HepG2 (cell line): ENCODE measurements around the gene RHOT2. TPM values are rescaled to one million over a fixed set of nuclear protein-coding genes. Genes with fewer than 3 reads are reported as not detected.
A peak's percentile ranks its signal among the peaks of the same experiment; 100 is the strongest.

Experiments used
- CBX2 ChIP-seq, 2 experiments: fragments of 200-600 bp in 1 of 2; sonication (generic); formaldehyde crosslinking in 1 of 2; IDR thresholded peaks; 2 replicates each; pipeline versions ENCODE4 v1.7.0 to v1.8.1; 2018 to 2022; ENCODE audit warnings: low read depth in 2 of 2, low read length in 1 of 2, mild to moderate bottlenecking in 1 of 2, missing genetic modification reagents in 1 of 2
- DR1 ChIP-seq: sonication (generic); formaldehyde crosslinking; IDR thresholded peaks from 2 replicates; pipeline ENCODE4 v1.8.0; 2021; ENCODE audit warnings: mild to moderate bottlenecking, missing genetic modification reagents, inconsistent platforms
- JARID2 ChIP-seq: sonication (generic); formaldehyde crosslinking; IDR thresholded peaks from 2 replicates; pipeline ENCODE4 v1.8.1; 2023; ENCODE audit warnings: missing genetic modification reagents, inconsistent platforms; ENCODE audit not compliant: insufficient replicate concordance
- POGZ ChIP-seq: sonication (generic); formaldehyde crosslinking; IDR thresholded peaks from 2 replicates; pipeline ENCODE4 v1.4.0; 2020; ENCODE audit warnings: mild to moderate bottlenecking, missing genetic modification reagents
- SOX13 ChIP-seq, 3 experiments: fragments of 450-650 bp in 1 of 3; sonication (generic) in 1 of 3; formaldehyde crosslinking in 1 of 3; IDR thresholded peaks in 2 of 3; conservative IDR thresholded peaks in 1 of 3; 2 replicates each; pipeline versions ENCODE4 v1.5.0 to v1.6.1; 2016 to 2020; ENCODE audit warnings: antibody characterized with exemption in 1 of 3, mild to moderate bottlenecking in 1 of 3, missing compliant biosample characterization in 1 of 3, missing genetic modification reagents in 1 of 3, moderate library complexity in 1 of 3
- UBTF ChIP-seq: sonication (generic); formaldehyde crosslinking; IDR thresholded peaks from 2 replicates; pipeline ENCODE4 v1.4.0; 2020; ENCODE audit warnings: mild to moderate bottlenecking, missing genetic modification reagents
- ZNF652 ChIP-seq: IDR thresholded peaks from 2 replicates; pipeline ENCODE4 v1.6.1; 2016; ENCODE audit warnings: low read depth, borderline replicate concordance
- polyA plus RNA-seq, 8 experiments: library from polyadenylated mRNA; depleted of rRNA in 3 of 8; stranded (reverse) in 7 of 8; unstranded in 1 of 8; fragments of >200 nt; fragmentation: Illumina TruSeq in 4 of 8; extraction: Trizol in 4 of 8; gene quantifications; 2 replicates each; pipeline versions ENCODE4 v1.2.1 to v1.2.3, GENCODE V29; 2011 to 2016; ENCODE audit warnings: low read depth in 4 of 8, missing spikeins in 1 of 8, mixed read lengths in 1 of 8; ENCODE audit not compliant: insufficient read depth in 1 of 8
- total RNA-seq, 5 experiments: library from RNA; depleted of rRNA; stranded (reverse); fragments of >200 nt; fragmentation: Illumina TruSeq; extraction: Trizol; gene quantifications; 2 replicates each; pipeline ENCODE4 v1.2.3, GENCODE V29; 2016; ENCODE audit warnings: low read depth in 1 of 5
- TF ChIP-seq, protein P1 (sequence below): sonication (generic); formaldehyde crosslinking; IDR thresholded peaks from 2 replicates; pipeline ENCODE4 v1.4.0; 2020; ENCODE audit warnings: missing genetic modification reagents

Gene RHOT2
- total and polyA plus RNA-seq, 2 of the 13 experiments (the other 11 are each of a cell fraction or from before 2014, with no cell fraction given) = 63.6 to 76.9 TPM

- TF ChIP-seq UBTF (peak; percentile 73; the same call in 1 of the 2 replicates), SOX13 (IDR thresholded peaks at IDR 0.05) (no peak), SOX13 (CRISPR knock-in tag; conservative IDR thresholded peaks at IDR 0.05 in 1 of 2, IDR thresholded peaks at IDR 0.05 in 1 of 2) (peak in 1 of 2 experiments; percentile 24; a peak in 1 of 4 replicates), JARID2 (no peak), ZNF652 (CRISPR knock-in tag) (no peak), POGZ (CRISPR knock-in tag) (no peak), DR1 (CRISPR knock-in tag) (no peak), CBX2 (IDR thresholded peaks at IDR 0.05; ENCODE audit: low read depth, low read length) (no peak), CBX2 (CRISPR knock-in tag; IDR thresholded peaks at IDR 0.05; ENCODE audit: low read depth) (no peak)
- TF ChIP-seq, protein P1, sequence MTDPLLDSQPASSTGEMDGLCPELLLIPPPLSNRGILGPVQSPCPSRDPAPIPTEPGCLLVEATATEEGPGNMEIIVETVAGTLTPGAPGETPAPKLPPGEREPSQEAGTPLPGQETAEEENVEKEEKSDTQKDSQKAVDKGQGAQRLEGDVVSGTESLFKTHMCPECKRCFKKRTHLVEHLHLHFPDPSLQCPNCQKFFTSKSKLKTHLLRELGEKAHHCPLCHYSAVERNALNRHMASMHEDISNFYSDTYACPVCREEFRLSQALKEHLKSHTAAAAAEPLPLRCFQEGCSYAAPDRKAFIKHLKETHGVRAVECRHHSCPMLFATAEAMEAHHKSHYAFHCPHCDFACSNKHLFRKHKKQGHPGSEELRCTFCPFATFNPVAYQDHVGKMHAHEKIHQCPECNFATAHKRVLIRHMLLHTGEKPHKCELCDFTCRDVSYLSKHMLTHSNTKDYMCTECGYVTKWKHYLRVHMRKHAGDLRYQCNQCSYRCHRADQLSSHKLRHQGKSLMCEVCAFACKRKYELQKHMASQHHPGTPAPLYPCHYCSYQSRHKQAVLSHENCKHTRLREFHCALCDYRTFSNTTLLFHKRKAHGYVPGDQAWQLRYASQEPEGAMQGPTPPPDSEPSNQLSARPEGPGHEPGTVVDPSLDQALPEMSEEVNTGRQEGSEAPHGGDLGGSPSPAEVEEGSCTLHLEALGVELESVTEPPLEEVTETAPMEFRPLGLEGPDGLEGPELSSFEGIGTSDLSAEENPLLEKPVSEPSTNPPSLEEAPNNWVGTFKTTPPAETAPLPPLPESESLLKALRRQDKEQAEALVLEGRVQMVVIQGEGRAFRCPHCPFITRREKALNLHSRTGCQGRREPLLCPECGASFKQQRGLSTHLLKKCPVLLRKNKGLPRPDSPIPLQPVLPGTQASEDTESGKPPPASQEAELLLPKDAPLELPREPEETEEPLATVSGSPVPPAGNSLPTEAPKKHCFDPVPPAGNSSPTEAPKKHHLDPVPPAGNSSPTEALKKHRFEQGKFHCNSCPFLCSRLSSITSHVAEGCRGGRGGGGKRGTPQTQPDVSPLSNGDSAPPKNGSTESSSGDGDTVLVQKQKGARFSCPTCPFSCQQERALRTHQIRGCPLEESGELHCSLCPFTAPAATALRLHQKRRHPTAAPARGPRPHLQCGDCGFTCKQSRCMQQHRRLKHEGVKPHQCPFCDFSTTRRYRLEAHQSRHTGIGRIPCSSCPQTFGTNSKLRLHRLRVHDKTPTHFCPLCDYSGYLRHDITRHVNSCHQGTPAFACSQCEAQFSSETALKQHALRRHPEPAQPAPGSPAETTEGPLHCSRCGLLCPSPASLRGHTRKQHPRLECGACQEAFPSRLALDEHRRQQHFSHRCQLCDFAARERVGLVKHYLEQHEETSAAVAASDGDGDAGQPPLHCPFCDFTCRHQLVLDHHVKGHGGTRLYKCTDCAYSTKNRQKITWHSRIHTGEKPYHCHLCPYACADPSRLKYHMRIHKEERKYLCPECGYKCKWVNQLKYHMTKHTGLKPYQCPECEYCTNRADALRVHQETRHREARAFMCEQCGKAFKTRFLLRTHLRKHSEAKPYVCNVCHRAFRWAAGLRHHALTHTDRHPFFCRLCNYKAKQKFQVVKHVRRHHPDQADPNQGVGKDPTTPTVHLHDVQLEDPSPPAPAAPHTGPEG (CRISPR knock-in tag) = no peak
These were observed 21.9 kb upstream of the RHOT2 start (continued) for GRCh38 chr16:645852-646678.
